GM18858 (cell line): ENCODE measurements around the gene IL1RL2.

Experiments
- ATAC-seq: cut with Tn5 transposase; IDR thresholded peaks from one replicate; pipeline ENCODE4 v1.9.1; 2021; ENCODE audit not compliant: unreplicated experiment

Gene IL1RL2

GRCh38 chr2:102158011-102158755, 28.6 kb upstream of the IL1RL2 start:
- ATAC-seq, result no peak

GRCh38 chr2:102159295-102159694, 27.5 kb upstream of the IL1RL2 start:
- no peak for ATAC-seq

- no peak for ATAC-seq
Measured at GRCh38 chr2:102166189-102166845, 20.5 kb upstream of the IL1RL2 start.

- ATAC-seq, result no peak
Measured at GRCh38 chr2:102168026-102168771, 18.6 kb upstream of the IL1RL2 start.

GRCh38 chr2:102171946-102172345, 14.9 kb upstream of the IL1RL2 start:
- no peak for ATAC-seq

- no peak for ATAC-seq
Measured at GRCh38 chr2:102172745-102173144, 14.1 kb upstream of the IL1RL2 start.

GRCh38 chr2:102176172-102176571, 10.7 kb upstream of the IL1RL2 start:
- no peak for ATAC-seq

GRCh38 chr2:102177814-102178478, 8.9 kb upstream of the IL1RL2 start:
- ATAC-seq, result no peak

- no peak for ATAC-seq
Measured at GRCh38 chr2:102179061-102179460, 7.8 kb upstream of the IL1RL2 start.

- ATAC-seq, result no peak
Measured at GRCh38 chr2:102179788-102180686, 6.8 kb upstream of the IL1RL2 start.

- ATAC-seq, result no peak
Measured at GRCh38 chr2:102180687-102180999, 6.2 kb upstream of the IL1RL2 start.

GRCh38 chr2:102181376-102181775, 5.4 kb upstream of the IL1RL2 start:
- no peak for ATAC-seq

- no peak for ATAC-seq
Measured at GRCh38 chr2:102181919-102182635, 4.7 kb upstream of the IL1RL2 start.

GRCh38 chr2:102184018-102184417, 2.8 kb upstream of the IL1RL2 start:
- ATAC-seq, result no peak

GRCh38 chr2:102184568-102184967, 2.3 kb upstream of the IL1RL2 start:
- ATAC-seq, result no peak

- ATAC-seq, result no peak
Measured at GRCh38 chr2:102185347-102185746, 1.5 kb upstream of the IL1RL2 start.

GRCh38 chr2:102187496-102188150, 800 bp downstream of the IL1RL2 start:
- ATAC-seq, result no peak

GRCh38 chr2:102190430-102191107, 3.7 kb downstream of the IL1RL2 start:
- no peak for ATAC-seq

GRCh38 chr2:102191501-102191900, 4.7 kb downstream of the IL1RL2 start:
- ATAC-seq, result no peak
